Measurements from ENCODE around the gene FBXL7. TPM values are rescaled to one million over a fixed set of nuclear protein-coding genes. Genes with fewer than 3 reads are reported as not detected.

FBXL7 gene
- total and polyA plus RNA-seq, 2 donors (not counting 1 experiment from before 2014, with no cell fraction given), result 6.4 to 12.9 TPM

- Histone ChIP-seq H4K20me1 (ENCODE audit: control insufficient read depth, extremely low read depth, insufficient read depth, low read length) (no peaks in the 10 kb centered on the region), H3K27me3 (ENCODE audit: control insufficient read depth, insufficient read depth, low read length) (no peaks in the 10 kb centered on the region), H2AFZ (ENCODE audit: low read length) (no peak overlapping the region), H3K79me2 (ENCODE audit: control insufficient read depth, insufficient read depth, low read length) (no peaks in the 10 kb centered on the region), H3K4me1 (ENCODE audit: control insufficient read depth, extremely low read depth, insufficient read depth, low read length) (no peaks in the 10 kb centered on the region), H3K9ac (ENCODE audit: insufficient read depth, low read length) (no peak overlapping the region), H3K4me2 (ENCODE audit: extremely low read depth, insufficient read depth, low read length) (no peak overlapping the region), H3K4me3 (replicated peaks in 1 of 4; ENCODE audit: control extremely low read depth in 1 of 4, insufficient read depth in 1 of 4, low read depth in 3 of 4, low read length in 4 of 4) (no peak overlapping the region), H3K27ac (ENCODE audit: insufficient read depth, low read length) (no peak overlapping the region), H3K36me3 (ENCODE audit: control insufficient read depth, insufficient read depth, low read length) (no peaks in the 10 kb centered on the region), H3K9me3 (ENCODE audit: control insufficient read depth, insufficient read depth, low read depth, low read length) (no peaks in the 10 kb centered on the region)
- no peak for TF ChIP-seq CTCF (conservative IDR thresholded peaks at IDR 0.05 in 1 of 2, IDR thresholded peaks at IDR 0.05 in 1 of 2; ENCODE audit: low read depth in 1 of 2, low read length in 2 of 2)
- TF ChIP-seq EZH2 (IDR thresholded peaks at IDR 0.05; ENCODE audit: low read length, missing control alignments), result no peak
- DNase-seq (ENCODE audit: low read depth in 2 of 2), result no peak
Measured at GRCh38 chr5:15627647-15628046, 127.7 kb downstream of the FBXL7 start.

GRCh38 chr5:15630441-15630840 lies 130.5 kb downstream of the FBXL7 start:
- H3K36me3 ChIP-seq (ENCODE audit: control insufficient read depth, insufficient read depth, low read length), result no peaks in the 10 kb centered on the region
- no peak overlapping the region for H3K9ac ChIP-seq (ENCODE audit: insufficient read depth, low read length)
- H3K9me3 ChIP-seq (ENCODE audit: control insufficient read depth, insufficient read depth, low read depth, low read length), result no peaks in the 10 kb centered on the region
- H3K27me3 ChIP-seq (ENCODE audit: control insufficient read depth, insufficient read depth, low read length), result no peaks in the 10 kb centered on the region
- no peak overlapping the region for H2AFZ ChIP-seq (ENCODE audit: low read length)
- no peaks in the 10 kb centered on the region for H4K20me1 ChIP-seq (ENCODE audit: control insufficient read depth, extremely low read depth, insufficient read depth, low read length)
- H3K27ac ChIP-seq (ENCODE audit: insufficient read depth, low read length), result no peak overlapping the region
- H3K4me3 ChIP-seq (replicated peaks in 1 of 4; ENCODE audit: control extremely low read depth in 1 of 4, insufficient read depth in 1 of 4, low read depth in 3 of 4, low read length in 4 of 4), result no peak overlapping the region
- H3K4me1 ChIP-seq (ENCODE audit: control insufficient read depth, extremely low read depth, insufficient read depth, low read length), result no peaks in the 10 kb centered on the region
- H3K4me2 ChIP-seq (ENCODE audit: extremely low read depth, insufficient read depth, low read length), result no peak overlapping the region
- no peak for DNase-seq (ENCODE audit: low read depth in 2 of 2)
- H3K79me2 ChIP-seq (ENCODE audit: control insufficient read depth, insufficient read depth, low read length), result no peaks in the 10 kb centered on the region
- TF ChIP-seq EZH2 (IDR thresholded peaks at IDR 0.05; ENCODE audit: low read length, missing control alignments) (no peak), CTCF (conservative IDR thresholded peaks at IDR 0.05 in 1 of 2, IDR thresholded peaks at IDR 0.05 in 1 of 2; ENCODE audit: low read depth in 1 of 2, low read length in 2 of 2) (no peak)

GRCh38 chr5:15634591-15635288 lies 134.8 kb downstream of the FBXL7 start:
- Histone ChIP-seq H3K36me3 (ENCODE audit: control insufficient read depth, insufficient read depth, low read length) (no peaks in the 10 kb centered on the region), H4K20me1 (ENCODE audit: control insufficient read depth, extremely low read depth, insufficient read depth, low read length) (no peaks in the 10 kb centered on the region), H3K9ac (ENCODE audit: insufficient read depth, low read length) (no peak overlapping the region), H3K27me3 (ENCODE audit: control insufficient read depth, insufficient read depth, low read length) (no peaks in the 10 kb centered on the region), H3K27ac (ENCODE audit: insufficient read depth, low read length) (no peak overlapping the region), H3K79me2 (ENCODE audit: control insufficient read depth, insufficient read depth, low read length) (no peaks in the 10 kb centered on the region), H3K4me3 (replicated peaks in 1 of 4; ENCODE audit: control extremely low read depth in 1 of 4, insufficient read depth in 1 of 4, low read depth in 3 of 4, low read length in 4 of 4) (no peak overlapping the region), H3K4me2 (ENCODE audit: extremely low read depth, insufficient read depth, low read length) (no peak overlapping the region), H3K4me1 (ENCODE audit: control insufficient read depth, extremely low read depth, insufficient read depth, low read length) (no peaks in the 10 kb centered on the region), H2AFZ (ENCODE audit: low read length) (no peak overlapping the region), H3K9me3 (ENCODE audit: control insufficient read depth, insufficient read depth, low read depth, low read length) (no peaks in the 10 kb centered on the region)
- TF ChIP-seq CTCF (conservative IDR thresholded peaks at IDR 0.05 in 1 of 2, IDR thresholded peaks at IDR 0.05 in 1 of 2; ENCODE audit: low read depth in 1 of 2, low read length in 2 of 2), result no peak
- TF ChIP-seq EZH2 (IDR thresholded peaks at IDR 0.05; ENCODE audit: low read length, missing control alignments), result no peak
- peak in 1 of 2 donors; percentile 28 for DNase-seq (ENCODE audit: low read depth in 2 of 2)

Measured in fibroblast of lung (primary cell).